Posterior cingulate gyrus (tissue), 11 donors: ENCODE data around the gene ZYX.
A peak's percentile ranks its signal among the peaks of the same experiment; 100 is the strongest.
"Not testable (repeated sequence)": the region's sequence is repeated elsewhere in the genome, so short reads cannot be mapped to it uniquely, and the experiment has no call there.

Source experiments
- DNase-seq, 10 donors: peaks; one replicate each; pipeline versions ENCODE4 v3.0.0 to v3.0.0-alpha.2; 2020 to 2021; ENCODE audit warnings: mixed read lengths in 3 of 10
- intact Hi-C: fragments of 100-400 bp; cut with DNase I; formaldehyde crosslinking; loops from one replicate; pipeline ENCODE4 v1.15.1; 2023

The ZYX gene

GRCh38 chr7:143382791-143383641 lies 1.9 kb downstream of the ZYX start:
- DNase-seq = peak in 3 of 10 donors; percentile 52 to 81 (median 66)
- intact Hi-C loops = no loop called here

GRCh38 chr7:143383642-143383957 lies 2.5 kb downstream of the ZYX start:
- peak in 3 of 10 donors; percentile 23 to 49 (median 46) for DNase-seq
- intact Hi-C loops = no loop called here

- peak in 3 of 10 donors; percentile 8 to 36 (median 8) for DNase-seq
- intact Hi-C loops = no loop called here
These were observed 3.0 kb downstream of the ZYX start for GRCh38 chr7:143384148-143384547.

- intact Hi-C loops = no loop called here
These were observed 3.8 kb downstream of the ZYX start for GRCh38 chr7:143384661-143385631.

GRCh38 chr7:143385891-143386781 lies 5.0 kb downstream of the ZYX start:
- intact Hi-C loops = no loop called here

More at GRCh38 chr7:143384661-143385631, 3.8 kb downstream of the ZYX start:
- DNase-seq = peak in 2 of 10 donors; percentile 55 to 59

GRCh38 chr7:143387156-143387975 lies 6.2 kb downstream of the ZYX start:
- intact Hi-C loops = no loop called here
- peak in 3 of 10 donors; percentile 47 to 78 (median 57) for DNase-seq

More at GRCh38 chr7:143385891-143386781, 5.0 kb downstream of the ZYX start:
- peak in 4 of 10 donors; percentile 42 to 88 (median 80) for DNase-seq

- peak in 1 of 10 donors; percentile 61 for DNase-seq
- intact Hi-C loops = no loop called here
These were observed 6.9 kb downstream of the ZYX start for GRCh38 chr7:143388051-143388450.

GRCh38 chr7:143388491-143389101 lies 7.5 kb downstream of the ZYX start:
- intact Hi-C loops = no loop called here
- peak in 2 of 10 donors; percentile 79 to 84 for DNase-seq

- DNase-seq = peak in 2 of 10 donors; percentile 67 to 81
- intact Hi-C loops = no loop called here
These were observed 8.4 kb downstream of the ZYX start for GRCh38 chr7:143389316-143390103.

- peak in 1 of 10 donors; percentile 67 for DNase-seq
These were observed 9.1 kb downstream of the ZYX start for GRCh38 chr7:143390104-143390772.

GRCh38 chr7:143390773-143391317 lies 9.7 kb downstream of the ZYX start:
- intact Hi-C loops = no loop called here
- DNase-seq = peak in 2 of 10 donors; percentile 39 to 66

More at GRCh38 chr7:143390104-143390772, 9.1 kb downstream of the ZYX start:
- intact Hi-C loops = no loop called here

GRCh38 chr7:143391462-143392404 lies 10.6 kb downstream of the ZYX start:
- intact Hi-C loops = no loop called here

GRCh38 chr7:143392427-143392826 lies 11.3 kb downstream of the ZYX start:
- intact Hi-C loops = not testable (repeated sequence)
- peak in 1 of 10 donors; percentile 51 for DNase-seq

More at GRCh38 chr7:143391462-143392404, 10.6 kb downstream of the ZYX start:
- DNase-seq = peak in 2 of 10 donors; percentile 74 to 87

GRCh38 chr7:143392875-143393266 lies 11.7 kb downstream of the ZYX start:
- intact Hi-C loops = no loop called here
- DNase-seq = peak in 1 of 10 donors; percentile 42

- DNase-seq = peak in 2 of 10 donors; percentile 44 to 82
- intact Hi-C loops = no loop called here
These were observed 12.3 kb downstream of the ZYX start for GRCh38 chr7:143393267-143394041.
